ENCODE measurements around the gene BFSP2.

GRCh38 chr3:133489466-133490085, 89.7 kb downstream of the BFSP2 start:
- TF ChIP-seq CTCF (IDR thresholded peaks at IDR 0.05; ENCODE audit: low read length) (no peak), EZH2phosphoT487 (IDR thresholded peaks at IDR 0.05; ENCODE audit: low read length) (no peak)

Data from MM.1S (cell line).